Muscle layer of duodenum (tissue), 2 donors: ENCODE measurements around the gene NGF.
"Not testable (repeated sequence)": the region's sequence is repeated elsewhere in the genome, so short reads cannot be mapped to it uniquely, and the experiment has no call there.

Experiments
- H3K27ac ChIP-seq: one replicate; pipeline ENCODE4 v1.7.0; 2013; ENCODE audit warnings: mild to moderate bottlenecking, low read length
- H3K27me3 ChIP-seq: one replicate; pipeline ENCODE4 v1.7.0; 2013; ENCODE audit warnings: low read depth, mild to moderate bottlenecking, control low read depth, low read length
- H3K36me3 ChIP-seq, 2 donors: one replicate each; pipeline ENCODE4 v1.7.0; 2013; ENCODE audit warnings: low read length in 2 of 2, control low read depth in 1 of 2, mild to moderate bottlenecking in 1 of 2; ENCODE audit not compliant: insufficient read depth in 2 of 2, control insufficient read depth in 1 of 2
- H3K4me1 ChIP-seq, 2 donors: one replicate each; pipeline ENCODE4 v1.7.0; 2013; ENCODE audit warnings: low read length in 2 of 2, mild to moderate bottlenecking in 2 of 2, control low read depth in 1 of 2, moderate library complexity in 1 of 2; ENCODE audit not compliant: insufficient read depth in 2 of 2, control insufficient read depth in 1 of 2
- H3K4me3 ChIP-seq, 2 donors: one replicate each; pipeline ENCODE4 v1.7.0; 2013; ENCODE audit warnings: low read length in 2 of 2, low read depth in 1 of 2, mild to moderate bottlenecking in 1 of 2
- H3K9me3 ChIP-seq, 2 donors: one replicate each; pipeline ENCODE4 v1.7.0; 2013; ENCODE audit warnings: low read length in 2 of 2, control low read depth in 1 of 2, mild to moderate bottlenecking in 1 of 2; ENCODE audit not compliant: control insufficient read depth in 1 of 2
- donor health status: healthy.

NGF gene

GRCh38 chr1:115359787-115360452 lies 21.9 kb upstream of the NGF start:
- H3K4me1 ChIP-seq, result peaks cover 0 to 13% of the 10 kb centered on the region in 2 donors
- not testable (repeated sequence) for H3K27me3 ChIP-seq, H3K4me3 ChIP-seq, H3K36me3 ChIP-seq, H3K27ac ChIP-seq, H3K9me3 ChIP-seq

- no peak overlapping the region for H3K27ac ChIP-seq
- no peak overlapping the region for H3K4me3 ChIP-seq
- no peaks in the 10 kb centered on the region for H3K4me1 ChIP-seq
- H3K36me3 ChIP-seq, result no peaks in the 10 kb centered on the region
- H3K9me3 ChIP-seq, result no peaks in the 10 kb centered on the region
- H3K27me3 ChIP-seq, result no peaks in the 10 kb centered on the region
Measured at GRCh38 chr1:115356356-115356755, 18.3 kb upstream of the NGF start.

- Histone ChIP-seq H3K4me1 (no peaks in the 10 kb centered on the region), H3K4me3 (no peak overlapping the region), H3K9me3 (no peaks in the 10 kb centered on the region), H3K27ac (no peak overlapping the region), H3K36me3 (no peaks in the 10 kb centered on the region), H3K27me3 (no peaks in the 10 kb centered on the region)
Measured at GRCh38 chr1:115355069-115355468, 17.0 kb upstream of the NGF start.

- Histone ChIP-seq H3K27ac (no peak overlapping the region), H3K36me3 (no peaks in the 10 kb centered on the region), H3K9me3 (no peaks in the 10 kb centered on the region), H3K4me1 (no peaks in the 10 kb centered on the region), H3K4me3 (no peak overlapping the region), H3K27me3 (no peaks in the 10 kb centered on the region)
Measured at GRCh38 chr1:115351143-115351542, 13.1 kb upstream of the NGF start.

- no peak overlapping the region for H3K4me3 ChIP-seq
- no peaks in the 10 kb centered on the region for H3K27me3 ChIP-seq
- H3K9me3 ChIP-seq, result no peaks in the 10 kb centered on the region
- no peak overlapping the region for H3K27ac ChIP-seq
- no peaks in the 10 kb centered on the region for H3K36me3 ChIP-seq
- H3K4me1 ChIP-seq, result no peaks in the 10 kb centered on the region
Measured at GRCh38 chr1:115348636-115349035, 10.6 kb upstream of the NGF start.

- no peaks in the 10 kb centered on the region for H3K27me3 ChIP-seq
- no peaks in the 10 kb centered on the region for H3K9me3 ChIP-seq
- no peak overlapping the region for H3K27ac ChIP-seq
Measured at GRCh38 chr1:115347282-115347681, 9.2 kb upstream of the NGF start.

GRCh38 chr1:115343200-115343737 lies 5.2 kb upstream of the NGF start:
- Histone ChIP-seq H3K27ac (no peak overlapping the region), H3K4me3 (no peak overlapping the region), H3K36me3 (no peaks in the 10 kb centered on the region), H3K9me3 (no peaks in the 10 kb centered on the region), H3K27me3 (peaks cover 1% of the 10 kb centered on the region), H3K4me1 (peaks cover 0 to 4% of the 10 kb centered on the region in 2 donors)

More at GRCh38 chr1:115347282-115347681, 9.2 kb upstream of the NGF start:
- Histone ChIP-seq H3K36me3 (no peaks in the 10 kb centered on the region), H3K4me1 (no peaks in the 10 kb centered on the region), H3K4me3 (no peak overlapping the region)

- Histone ChIP-seq H3K36me3 (no peaks in the 10 kb centered on the region), H3K27me3 (peaks cover 4% of the 10 kb centered on the region), H3K4me3 (no peak overlapping the region), H3K27ac (no peak overlapping the region), H3K4me1 (peaks cover 0 to 13% of the 10 kb centered on the region in 2 donors), H3K9me3 (no peaks in the 10 kb centered on the region)
Measured at GRCh38 chr1:115341948-115342347, 3.9 kb upstream of the NGF start.

GRCh38 chr1:115340879-115341278 lies 2.8 kb upstream of the NGF start:
- H3K4me3 ChIP-seq, result no peak overlapping the region
- H3K27ac ChIP-seq, result no peak overlapping the region
- H3K36me3 ChIP-seq, result no peaks in the 10 kb centered on the region
- peaks cover 0 to 13% of the 10 kb centered on the region in 2 donors for H3K4me1 ChIP-seq
- no peaks in the 10 kb centered on the region for H3K9me3 ChIP-seq
- H3K27me3 ChIP-seq, result peaks cover 4% of the 10 kb centered on the region

- H3K27me3 ChIP-seq, result peaks cover 4% of the 10 kb centered on the region
- no peak overlapping the region for H3K27ac ChIP-seq
- peak overlapping the region in 1 of 2 donors; percentile 64 for H3K4me3 ChIP-seq
- H3K36me3 ChIP-seq, result no peaks in the 10 kb centered on the region
- H3K9me3 ChIP-seq, result no peaks in the 10 kb centered on the region
- H3K4me1 ChIP-seq, result peaks cover 0 to 13% of the 10 kb centered on the region in 2 donors
Measured at GRCh38 chr1:115338457-115338820, 390 bp upstream of the NGF start.

- Histone ChIP-seq H3K9me3 (no peaks in the 10 kb centered on the region), H3K4me1 (peaks cover 0 to 13% of the 10 kb centered on the region in 2 donors), H3K27ac (no peak overlapping the region)
Measured at GRCh38 chr1:115337276-115337632, 795 bp downstream of the NGF start.

GRCh38 chr1:115336741-115337140 lies 1.3 kb downstream of the NGF start:
- Histone ChIP-seq H3K27me3 (peaks cover 4% of the 10 kb centered on the region), H3K4me1 (peaks cover 0 to 13% of the 10 kb centered on the region in 2 donors), H3K27ac (no peak overlapping the region), H3K4me3 (no peak overlapping the region), H3K9me3 (no peaks in the 10 kb centered on the region), H3K36me3 (no peaks in the 10 kb centered on the region)

More at GRCh38 chr1:115337276-115337632, 795 bp downstream of the NGF start:
- H3K4me3 ChIP-seq, result peak overlapping the region in 1 of 2 donors; percentile 64
- peaks cover 4% of the 10 kb centered on the region for H3K27me3 ChIP-seq
- no peaks in the 10 kb centered on the region for H3K36me3 ChIP-seq
